GM10847 (cell line): ENCODE measurements around the gene GPC6.

Experiments used
- POLR2A ChIP-seq: IDR thresholded peaks from 2 replicates; pipeline ENCODE4 v1.6.1; 2011; ENCODE audit not compliant: insufficient read length; ENCODE audit errors: extremely low read depth

The GPC6 gene

DNA sequence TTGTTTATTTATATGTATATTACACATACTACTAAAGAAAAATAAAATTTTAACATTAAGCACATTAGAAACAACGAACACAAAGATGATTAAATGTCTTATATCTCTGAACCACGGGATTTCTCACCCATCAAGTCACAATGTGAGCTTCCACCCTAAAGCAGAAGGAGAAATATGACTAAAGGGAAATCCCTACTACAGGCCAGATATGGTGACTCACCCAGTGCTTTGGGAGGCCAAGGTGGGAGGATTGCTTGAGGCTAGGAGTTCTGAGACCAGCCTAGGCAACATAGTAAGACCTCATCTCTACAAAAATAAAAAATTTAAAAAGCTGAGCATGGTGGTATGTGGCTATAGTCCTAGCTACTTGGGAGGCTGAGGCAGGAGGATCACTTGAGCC is 1228.3 kb downstream of the GPC6 start:
- TF ChIP-seq POLR2A = no peak

DNA sequence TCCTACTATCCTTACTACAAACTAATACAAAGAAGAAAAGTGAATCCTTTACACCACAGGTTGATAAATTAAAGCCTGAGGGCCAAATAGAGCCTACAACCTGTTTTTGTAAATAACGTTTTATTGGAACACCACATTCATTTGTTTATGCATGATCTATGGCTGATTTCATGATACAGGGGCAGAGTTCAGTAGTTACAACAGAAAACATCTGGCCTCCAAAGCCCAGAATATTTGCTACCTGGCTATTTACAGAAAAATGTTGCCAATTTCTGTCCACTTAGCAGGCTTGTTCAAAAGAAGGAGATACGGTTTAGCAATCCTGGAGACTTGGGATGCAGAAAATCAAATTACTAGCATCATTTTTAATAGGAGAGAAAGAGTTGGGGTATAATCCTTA is 1228.8 kb downstream of the GPC6 start:
- TF ChIP-seq POLR2A = no peak
